Measurements from ENCODE around the gene CASP7.

GRCh38 chr10:113735913-113736312, 56.2 kb downstream of the CASP7 start:
- no peak for TF ChIP-seq POLR2AphosphoS5 (IDR thresholded peaks at IDR 0.05)
- no peak for TF ChIP-seq CTCF (IDR thresholded peaks at IDR 0.05)
- no peak for TF ChIP-seq POLR2A (IDR thresholded peaks at IDR 0.05)
